ENCODE results near the gene CCM2.

GRCh38 chr7:45028920-45029344, 28.9 kb downstream of the CCM2 start:
- TF ChIP-seq YY1 (IDR thresholded peaks at IDR 0.05; ENCODE audit: insufficient read depth, insufficient read length) (no peak), ZNF274 (IDR thresholded peaks at IDR 0.05; ENCODE audit: low read depth, low read length) (no peak)

Data from NT2/D1 (cell line).